ENCODE measurements around the gene WDR26.

WDR26 gene

DNA sequence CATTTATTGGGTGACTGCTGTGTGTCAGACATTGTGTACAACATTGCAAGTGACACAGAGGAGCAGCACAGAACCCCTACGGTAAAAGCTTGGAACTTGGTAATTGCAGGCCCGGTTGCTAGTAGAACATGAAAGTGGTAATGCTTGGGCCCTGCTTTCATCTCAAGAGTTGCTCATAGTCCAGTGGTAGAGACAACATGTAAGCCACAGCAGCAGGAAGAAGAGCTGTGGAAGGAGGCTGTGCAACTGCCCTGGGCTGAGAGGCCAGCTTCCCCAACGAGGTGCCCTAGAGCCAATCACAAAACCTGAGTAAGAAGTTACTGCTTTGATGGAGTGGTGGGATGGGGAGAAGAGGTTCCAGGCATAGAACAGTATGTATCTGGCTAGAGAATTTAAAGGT is 59.5 kb downstream of the WDR26 start:
- Histone ChIP-seq H3K36me3 (replicated peaks in 1 of 2; ENCODE audit: control insufficient read depth in 2 of 2, insufficient read depth in 2 of 2, low read length in 2 of 2) (peaks cover 16 to 92% of the 10 kb centered on the region in 2 donors), H2BK120ac (ENCODE audit: low read depth, low read length) (no peak overlapping the region)

DNA sequence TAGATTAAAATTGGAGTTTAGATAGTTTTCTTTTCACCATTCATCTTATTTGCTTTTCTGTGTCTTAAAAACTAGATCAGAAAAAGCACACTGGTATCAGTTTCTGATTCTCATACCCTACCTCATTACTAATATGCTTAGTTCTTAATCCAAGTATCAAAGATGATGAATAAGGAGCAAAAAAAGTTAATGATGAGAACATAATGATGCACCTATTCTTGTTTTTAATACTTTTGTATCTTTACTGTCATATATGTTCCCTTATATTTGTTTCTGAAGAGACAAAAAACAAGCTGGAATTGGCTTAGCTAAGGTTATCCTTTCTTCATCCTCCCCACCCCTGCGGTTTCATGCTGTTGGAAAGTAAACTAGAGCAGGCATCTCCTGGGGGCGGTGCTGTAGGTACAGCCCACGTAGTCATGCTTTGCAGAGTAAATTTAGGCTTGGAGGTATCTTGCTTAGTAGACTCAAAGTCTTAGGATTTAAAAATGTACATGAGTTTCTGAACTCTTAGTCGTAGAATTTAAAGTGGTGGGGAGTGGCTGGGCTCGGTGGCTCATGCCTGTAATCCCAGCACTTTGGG is 61.5 kb downstream of the WDR26 start:
- Histone ChIP-seq H2BK12ac (ENCODE audit: low read length) (no peak overlapping the region), H3K27ac (replicated peaks; ENCODE audit: low read length) (no peak overlapping the region), H4K8ac (ENCODE audit: low read depth, low read length) (no peak overlapping the region), H2AFZ (ENCODE audit: low read length) (no peak overlapping the region), H3K4me3 (ENCODE audit: low read length in 2 of 2) (no peak overlapping the region), H3K18ac (ENCODE audit: low read length) (no peak overlapping the region), H2AK5ac (ENCODE audit: low read depth, low read length) (no peak overlapping the region), H3K4me1 (ENCODE audit: control insufficient read depth in 2 of 2, insufficient read depth in 1 of 2, low read depth in 1 of 2, low read length in 2 of 2) (no peaks in the 10 kb centered on the region), H3K9me3 (replicated peaks in 1 of 2; ENCODE audit: control insufficient read depth in 2 of 2, insufficient read depth in 1 of 2, low read depth in 1 of 2, low read length in 2 of 2) (no peaks in the 10 kb centered on the region), H3K14ac (ENCODE audit: low read length) (no peak overlapping the region), H3K4ac (ENCODE audit: low read length) (no peak overlapping the region), H3K79me1 (ENCODE audit: low read depth, low read length) (no peaks in the 10 kb centered on the region), H3K36me3 (replicated peaks in 1 of 2; ENCODE audit: control insufficient read depth in 2 of 2, insufficient read depth in 2 of 2, low read length in 2 of 2) (peaks cover 20 to 96% of the 10 kb centered on the region in 2 donors), H3K4me2 (ENCODE audit: insufficient read depth, low read length, poor library complexity, severe bottlenecking) (no peak overlapping the region), H2BK15ac (ENCODE audit: low read length) (no peak overlapping the region), H4K91ac (ENCODE audit: low read depth, low read length, poor library complexity) (no peak overlapping the region), H3K23ac (ENCODE audit: low read depth, low read length, poor library complexity) (no peak overlapping the region), H2BK120ac (ENCODE audit: low read depth, low read length) (no peak overlapping the region), H2BK5ac (ENCODE audit: low read length) (no peak overlapping the region), H3K27me3 (ENCODE audit: control insufficient read depth in 3 of 3, insufficient read depth in 3 of 3, low read depth in 1 of 3, low read length in 3 of 3) (no peaks in the 10 kb centered on the region), H3K9ac (ENCODE audit: low read depth, low read length, poor library complexity) (no peak overlapping the region)
- no peak for DNase-seq (ENCODE audit: low spot score)
- WGBS, 2 donors (ENCODE audit: extremely low coverage in 2 of 2, insufficient read length in 2 of 2, insufficient replicate concordance in 1 of 2) = no CpG with 5 or more reads among the region's 5 CpGs

More for the DNA sequence above, 59.5 kb downstream of the WDR26 start:
- Histone ChIP-seq H3K14ac (ENCODE audit: low read length) (no peak overlapping the region), H3K4me2 (ENCODE audit: insufficient read depth, low read length, poor library complexity, severe bottlenecking) (no peak overlapping the region), H2AFZ (ENCODE audit: low read length) (no peak overlapping the region), H3K27ac (replicated peaks; ENCODE audit: low read length) (no peak overlapping the region), H3K4me3 (ENCODE audit: low read length in 2 of 2) (no peak overlapping the region), H3K27me3 (ENCODE audit: control insufficient read depth in 3 of 3, insufficient read depth in 3 of 3, low read depth in 1 of 3, low read length in 3 of 3) (no peaks in the 10 kb centered on the region), H2BK12ac (ENCODE audit: low read length) (no peak overlapping the region), H3K23ac (ENCODE audit: low read depth, low read length, poor library complexity) (peak overlapping the region; percentile 2), H2BK5ac (ENCODE audit: low read length) (no peak overlapping the region), H3K4me1 (ENCODE audit: control insufficient read depth in 2 of 2, insufficient read depth in 1 of 2, low read depth in 1 of 2, low read length in 2 of 2) (no peaks in the 10 kb centered on the region), H2AK5ac (ENCODE audit: low read depth, low read length) (no peak overlapping the region), H3K79me1 (ENCODE audit: low read depth, low read length) (no peaks in the 10 kb centered on the region), H3K9ac (ENCODE audit: low read depth, low read length, poor library complexity) (no peak overlapping the region), H3K4ac (ENCODE audit: low read length) (no peak overlapping the region), H4K91ac (ENCODE audit: low read depth, low read length, poor library complexity) (no peak overlapping the region), H2BK15ac (ENCODE audit: low read length) (no peak overlapping the region), H3K18ac (ENCODE audit: low read length) (no peak overlapping the region), H4K8ac (ENCODE audit: low read depth, low read length) (no peak overlapping the region), H3K9me3 (replicated peaks in 1 of 2; ENCODE audit: control insufficient read depth in 2 of 2, insufficient read depth in 1 of 2, low read depth in 1 of 2, low read length in 2 of 2) (no peaks in the 10 kb centered on the region)
- DNase-seq (ENCODE audit: low spot score) = no peak
- no CpG with 5 or more reads among the region's 3 CpGs for WGBS, 2 donors (ENCODE audit: extremely low coverage in 2 of 2, insufficient read length in 2 of 2, insufficient replicate concordance in 1 of 2)

DNA sequence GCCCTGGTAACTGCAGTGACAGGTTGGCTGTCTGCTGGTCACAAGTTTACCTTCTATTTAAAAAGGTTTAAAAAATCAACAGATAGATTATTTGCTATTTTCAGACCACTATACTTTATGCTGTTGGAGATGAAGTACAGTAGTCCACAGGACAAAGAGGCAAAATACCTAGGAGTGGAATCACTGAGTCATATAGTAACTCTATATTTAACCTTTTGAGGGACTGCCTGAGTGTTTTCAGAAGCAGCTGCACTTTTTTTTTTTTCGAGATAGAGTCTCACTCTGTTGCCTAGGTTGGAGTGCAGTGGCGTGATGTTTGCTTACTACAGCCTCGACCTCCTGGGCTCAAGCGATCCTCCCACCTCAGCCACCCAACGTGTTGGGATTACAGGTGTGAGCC is 66.2 kb downstream of the WDR26 start:
- Histone ChIP-seq H3K9me3 (replicated peaks in 1 of 2; ENCODE audit: control insufficient read depth in 2 of 2, insufficient read depth in 1 of 2, low read depth in 1 of 2, low read length in 2 of 2) (peaks cover 0 to 2% of the 10 kb centered on the region in 2 donors), H3K4ac (ENCODE audit: low read length) (no peak overlapping the region), H3K23ac (ENCODE audit: low read depth, low read length, poor library complexity) (no peak overlapping the region), H2AK5ac (ENCODE audit: low read depth, low read length) (no peak overlapping the region), H2BK15ac (ENCODE audit: low read length) (no peak overlapping the region), H4K8ac (ENCODE audit: low read depth, low read length) (no peak overlapping the region), H2BK12ac (ENCODE audit: low read length) (no peak overlapping the region), H3K4me3 (ENCODE audit: low read length in 2 of 2) (no peak overlapping the region), H2BK5ac (ENCODE audit: low read length) (no peak overlapping the region), H2AFZ (ENCODE audit: low read length) (no peak overlapping the region), H3K27ac (replicated peaks; ENCODE audit: low read length) (no peak overlapping the region), H3K4me1 (ENCODE audit: control insufficient read depth in 2 of 2, insufficient read depth in 1 of 2, low read depth in 1 of 2, low read length in 2 of 2) (no peaks in the 10 kb centered on the region), H3K4me2 (ENCODE audit: insufficient read depth, low read length, poor library complexity, severe bottlenecking) (no peak overlapping the region), H3K14ac (ENCODE audit: low read length) (no peak overlapping the region), H3K36me3 (replicated peaks in 1 of 2; ENCODE audit: control insufficient read depth in 2 of 2, insufficient read depth in 2 of 2, low read length in 2 of 2) (peaks cover 16 to 95% of the 10 kb centered on the region in 2 donors), H2BK120ac (ENCODE audit: low read depth, low read length) (no peak overlapping the region), H3K9ac (ENCODE audit: low read depth, low read length, poor library complexity) (no peak overlapping the region), H3K79me1 (ENCODE audit: low read depth, low read length) (peaks cover 2% of the 10 kb centered on the region), H3K18ac (ENCODE audit: low read length) (no peak overlapping the region), H4K91ac (ENCODE audit: low read depth, low read length, poor library complexity) (no peak overlapping the region), H3K27me3 (ENCODE audit: control insufficient read depth in 3 of 3, insufficient read depth in 3 of 3, low read depth in 1 of 3, low read length in 3 of 3) (no peaks in the 10 kb centered on the region)
- no peak for DNase-seq (ENCODE audit: low spot score)
- no CpG with 5 or more reads among the region's 5 CpGs for WGBS, 2 donors (ENCODE audit: extremely low coverage in 2 of 2, insufficient read length in 2 of 2, insufficient replicate concordance in 1 of 2)

DNA sequence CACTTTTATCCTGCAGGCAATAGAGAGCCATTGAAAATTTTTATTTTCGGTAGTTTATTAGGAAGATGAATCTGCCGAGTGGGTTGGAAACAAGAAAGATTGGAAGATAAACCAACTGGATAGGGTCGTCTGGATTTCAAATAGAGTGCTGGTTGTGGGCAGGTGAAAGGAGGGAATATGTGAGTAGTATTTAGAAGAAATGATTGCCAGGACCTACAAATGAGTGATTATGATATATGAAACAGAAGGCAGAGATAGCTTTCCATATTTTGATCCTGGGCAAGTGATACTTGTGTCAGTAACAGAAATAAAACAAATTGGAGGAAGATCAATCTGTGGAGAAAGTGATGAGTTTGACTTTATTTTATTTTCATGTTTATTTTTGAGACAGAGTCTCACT is 75.4 kb downstream of the WDR26 start:
- Histone ChIP-seq H2BK120ac (ENCODE audit: low read depth, low read length) (no peak overlapping the region), H3K27me3 (ENCODE audit: control insufficient read depth in 3 of 3, insufficient read depth in 3 of 3, low read depth in 1 of 3, low read length in 3 of 3) (no peaks in the 10 kb centered on the region), H2BK5ac (ENCODE audit: low read length) (no peak overlapping the region), H3K9ac (ENCODE audit: low read depth, low read length, poor library complexity) (no peak overlapping the region), H3K18ac (ENCODE audit: low read length) (no peak overlapping the region), H2AFZ (ENCODE audit: low read length) (no peak overlapping the region), H3K4me2 (ENCODE audit: insufficient read depth, low read length, poor library complexity, severe bottlenecking) (no peak overlapping the region), H3K23ac (ENCODE audit: low read depth, low read length, poor library complexity) (no peak overlapping the region), H3K27ac (replicated peaks; ENCODE audit: low read length) (no peak overlapping the region), H3K79me1 (ENCODE audit: low read depth, low read length) (peaks cover 9% of the 10 kb centered on the region), H3K4ac (ENCODE audit: low read length) (no peak overlapping the region), H2BK12ac (ENCODE audit: low read length) (no peak overlapping the region), H2AK5ac (ENCODE audit: low read depth, low read length) (no peak overlapping the region), H4K91ac (ENCODE audit: low read depth, low read length, poor library complexity) (no peak overlapping the region), H3K9me3 (replicated peaks in 1 of 2; ENCODE audit: control insufficient read depth in 2 of 2, insufficient read depth in 1 of 2, low read depth in 1 of 2, low read length in 2 of 2) (no peaks in the 10 kb centered on the region), H3K36me3 (replicated peaks in 1 of 2; ENCODE audit: control insufficient read depth in 2 of 2, insufficient read depth in 2 of 2, low read length in 2 of 2) (peaks cover 0 to 39% of the 10 kb centered on the region in 2 donors), H4K8ac (ENCODE audit: low read depth, low read length) (no peak overlapping the region), H3K4me1 (ENCODE audit: control insufficient read depth in 2 of 2, insufficient read depth in 1 of 2, low read depth in 1 of 2, low read length in 2 of 2) (peaks cover 2 to 6% of the 10 kb centered on the region in 2 donors), H3K14ac (ENCODE audit: low read length) (no peak overlapping the region), H3K4me3 (ENCODE audit: low read length in 2 of 2) (no peak overlapping the region), H2BK15ac (ENCODE audit: low read length) (no peak overlapping the region)
- no peak for DNase-seq (ENCODE audit: low spot score)
- no CpG with 5 or more reads among the region's 3 CpGs for WGBS, 2 donors (ENCODE audit: extremely low coverage in 2 of 2, insufficient read length in 2 of 2, insufficient replicate concordance in 1 of 2)

All from neuronal stem cell (in vitro differentiated cells).